ENCODE data around the gene PEX10.

Gene PEX10

DNA sequence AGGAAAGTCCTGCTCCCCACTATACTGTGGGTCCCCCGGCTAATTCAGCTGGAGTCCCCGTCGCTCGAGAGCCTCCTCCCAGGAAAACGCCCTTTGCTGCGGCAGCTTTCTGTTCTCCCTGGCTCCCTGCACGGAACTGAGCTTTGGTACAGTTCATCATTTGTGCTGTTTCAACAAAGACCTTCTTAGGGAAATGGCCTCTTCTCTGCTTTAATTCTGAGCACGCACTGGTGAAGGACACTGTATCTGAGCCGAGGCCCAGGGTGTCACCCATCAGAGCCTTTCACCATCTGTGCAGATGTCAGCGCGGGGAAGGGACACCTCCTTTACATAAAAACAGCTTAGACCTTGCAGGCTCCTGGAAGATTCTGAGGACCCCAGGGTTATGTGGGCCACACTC, 13.5 kb upstream of the PEX10 start:
- DNase-seq (ENCODE audit: low spot score): no peak

DNA sequence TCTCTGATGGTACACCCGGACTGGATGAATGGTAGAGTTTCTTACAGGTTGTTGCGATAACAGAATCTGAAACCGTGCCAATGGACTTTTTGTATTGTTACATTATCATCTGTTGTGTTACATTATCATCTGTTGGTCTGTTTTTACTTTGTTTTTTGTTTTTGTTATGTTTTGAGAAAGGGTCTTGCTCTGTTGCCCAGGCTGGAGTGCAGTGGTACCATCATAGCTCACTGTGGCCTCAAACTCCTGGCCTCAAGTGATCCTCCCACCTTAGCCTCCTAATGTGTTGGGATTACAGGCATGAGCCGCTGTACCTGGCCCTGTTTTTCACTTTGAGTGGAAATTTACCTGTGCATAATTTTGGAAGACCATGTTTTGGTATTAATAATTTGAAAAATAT, 10.2 kb upstream of the PEX10 start:
- DNase-seq (ENCODE audit: low spot score): no peak

DNA sequence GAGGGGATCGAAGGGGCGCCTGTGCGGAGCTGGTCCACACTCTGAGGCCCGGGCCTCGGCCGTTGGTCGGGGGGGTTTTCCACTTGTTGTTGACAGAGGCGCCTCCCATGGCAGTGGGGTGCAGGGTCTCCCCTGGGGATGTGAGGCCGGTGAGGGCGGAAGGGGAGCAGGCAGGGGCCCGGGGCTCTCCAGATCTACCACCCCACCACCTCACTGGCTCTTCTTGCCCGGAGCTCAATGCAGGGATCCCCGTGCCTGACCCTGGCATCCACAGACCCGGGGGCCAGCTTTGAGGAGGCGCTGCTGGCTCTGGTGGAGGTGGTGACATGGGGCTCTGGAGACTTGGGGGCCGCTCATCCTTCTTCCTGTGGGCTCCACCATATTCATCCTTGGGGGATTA, 7.1 kb upstream of the PEX10 start:
- no peak for DNase-seq (ENCODE audit: low spot score)

DNA sequence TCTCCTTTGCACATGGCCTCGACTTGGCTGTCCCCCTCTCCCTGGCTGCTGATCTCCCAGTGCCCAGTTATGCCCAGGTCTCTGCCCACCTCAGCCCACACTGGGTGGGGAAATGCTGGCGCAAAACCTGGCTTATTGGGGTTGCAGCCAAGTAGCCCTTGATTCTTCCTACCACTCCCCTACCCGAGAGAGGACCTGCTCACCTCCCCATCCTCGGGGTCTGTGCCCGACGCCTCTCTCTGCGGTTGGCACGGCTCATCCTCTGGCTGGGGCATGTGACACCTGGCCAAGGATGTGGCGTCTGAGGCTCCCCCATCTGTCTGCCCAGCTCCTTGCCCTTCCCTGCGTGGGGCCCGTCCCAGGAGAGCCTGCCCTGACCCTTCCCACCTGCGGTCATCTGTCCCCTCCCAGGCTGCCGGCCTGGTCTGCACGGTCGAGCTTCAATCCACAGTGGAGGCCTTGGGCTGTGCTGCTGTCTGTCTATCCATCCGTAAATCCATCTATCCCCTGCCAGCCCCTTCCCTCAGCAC, 6.5 kb upstream of the PEX10 start:
- no peak for DNase-seq (ENCODE audit: low spot score)

DNA sequence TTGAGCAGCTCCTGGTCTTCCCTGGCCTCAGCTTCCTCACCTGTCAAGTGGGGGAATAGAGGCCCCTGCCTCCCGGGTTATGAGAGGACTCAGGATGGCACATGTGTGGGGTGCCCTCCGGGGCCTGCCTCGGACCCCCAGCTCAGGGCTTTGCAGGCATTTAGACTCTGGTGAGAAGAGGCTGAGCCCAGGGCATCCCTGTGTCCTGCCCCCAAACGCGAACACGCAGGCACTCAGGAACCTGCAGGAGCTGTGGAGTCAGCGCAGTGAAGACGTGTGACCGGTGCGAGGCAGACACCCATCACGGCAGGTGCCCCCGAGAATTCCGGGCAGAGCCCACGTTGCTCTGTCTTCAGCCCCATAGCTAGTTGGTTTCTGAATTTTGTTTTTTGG, 5.5 kb upstream of the PEX10 start:
- DNase-seq (ENCODE audit: low spot score): no peak

DNA sequence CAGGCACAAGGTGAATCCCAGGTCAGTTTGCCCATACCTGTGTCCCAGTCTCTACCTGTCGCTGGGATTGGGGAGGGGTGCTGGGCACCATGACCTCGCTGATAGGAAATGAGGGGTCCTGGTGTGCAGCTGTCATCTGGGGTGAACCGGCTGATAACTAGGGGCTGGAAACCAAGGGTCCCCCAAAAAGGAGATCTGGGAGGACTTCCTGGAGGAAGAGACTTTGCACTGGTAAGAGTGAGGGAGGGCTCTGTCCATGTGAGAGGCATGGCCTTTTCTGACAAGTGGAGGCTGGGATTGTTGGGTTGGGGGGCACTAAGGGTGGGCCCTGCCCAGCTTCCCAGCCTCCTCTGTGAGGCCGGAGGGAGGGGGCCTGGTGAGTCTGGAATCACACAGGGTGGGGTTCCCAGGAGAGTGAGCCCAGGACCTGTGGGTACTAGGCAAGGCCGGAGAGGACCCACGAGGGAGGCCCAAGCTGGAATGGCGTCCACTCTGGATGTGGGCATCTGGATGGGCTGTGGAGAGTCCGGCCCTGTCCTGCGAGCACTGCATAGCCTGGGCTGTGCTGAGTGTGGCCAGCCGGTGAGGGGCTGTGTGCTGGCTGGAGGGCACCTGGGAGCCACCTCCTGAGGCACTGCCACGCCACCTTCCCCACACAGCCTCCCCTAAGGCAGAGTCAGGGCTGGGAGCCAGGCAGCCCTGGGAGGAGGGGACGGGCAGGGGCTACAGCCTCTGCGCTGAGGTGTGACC, 4.9 kb upstream of the PEX10 start:
- DNase-seq (ENCODE audit: low spot score): no peak

DNA sequence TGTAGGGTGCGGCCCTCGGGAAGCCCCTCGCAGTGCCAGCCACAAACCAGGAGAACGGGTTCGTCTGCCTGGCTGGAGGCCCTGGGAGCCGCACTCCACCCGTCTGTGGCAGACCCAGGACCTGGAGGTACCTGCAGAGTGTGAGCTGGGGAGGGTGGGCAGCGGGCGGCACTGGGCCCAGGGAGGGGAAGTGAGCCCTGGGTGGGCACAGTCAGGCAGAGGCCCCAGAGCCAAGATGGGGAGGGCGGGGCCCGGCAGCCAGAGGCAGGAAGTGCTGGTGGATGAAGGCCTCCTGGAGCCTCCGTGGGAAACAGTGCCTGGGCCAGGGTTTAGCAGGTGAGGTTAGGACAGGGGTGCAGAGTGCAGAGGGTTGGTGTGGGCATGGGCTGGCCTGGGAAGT, 4.0 kb upstream of the PEX10 start:
- DNase-seq (ENCODE audit: low spot score): no peak

DNA sequence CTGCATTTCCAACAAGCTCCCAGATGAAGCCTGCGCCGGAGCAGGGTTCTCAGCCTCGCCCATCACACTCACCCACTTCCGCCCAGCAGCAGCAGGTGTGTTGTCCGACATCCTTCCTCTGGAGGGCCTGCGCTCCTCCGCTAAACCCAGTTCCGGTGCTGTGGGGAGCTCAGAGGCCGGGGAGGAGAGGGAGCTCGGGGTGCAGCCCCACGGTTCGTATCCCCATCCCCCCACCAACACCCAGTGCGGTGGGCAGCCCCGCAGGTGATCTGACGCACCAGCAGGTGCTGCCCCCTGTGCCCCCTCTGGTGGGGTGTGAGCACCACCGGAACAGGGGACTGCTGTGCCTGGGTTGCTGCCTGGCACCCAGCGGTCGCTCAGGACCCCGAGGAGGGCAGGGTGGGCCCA, 3.4 kb upstream of the PEX10 start:
- DNase-seq (ENCODE audit: low spot score): no peak

DNA sequence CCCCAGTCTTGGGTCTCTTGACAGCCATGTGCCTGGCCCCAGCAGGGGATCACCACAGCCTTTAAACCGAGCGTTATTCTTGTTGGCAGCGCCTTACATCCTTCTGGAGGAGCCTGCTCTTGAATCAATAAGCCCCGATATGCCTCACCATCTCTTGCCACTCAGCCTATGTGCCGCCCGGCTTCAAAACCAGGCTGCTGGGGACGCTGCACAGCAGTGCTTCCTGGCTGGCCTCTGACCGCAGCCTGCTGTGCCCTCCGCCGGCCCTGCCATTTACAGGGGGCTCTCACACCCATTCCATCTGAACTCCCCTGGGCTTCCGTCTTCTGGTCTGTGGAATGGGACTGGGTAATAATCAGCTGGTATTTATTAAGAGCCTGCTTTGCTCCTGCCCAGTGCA, 3.0 kb upstream of the PEX10 start:
- no peak for DNase-seq (ENCODE audit: low spot score)

DNA sequence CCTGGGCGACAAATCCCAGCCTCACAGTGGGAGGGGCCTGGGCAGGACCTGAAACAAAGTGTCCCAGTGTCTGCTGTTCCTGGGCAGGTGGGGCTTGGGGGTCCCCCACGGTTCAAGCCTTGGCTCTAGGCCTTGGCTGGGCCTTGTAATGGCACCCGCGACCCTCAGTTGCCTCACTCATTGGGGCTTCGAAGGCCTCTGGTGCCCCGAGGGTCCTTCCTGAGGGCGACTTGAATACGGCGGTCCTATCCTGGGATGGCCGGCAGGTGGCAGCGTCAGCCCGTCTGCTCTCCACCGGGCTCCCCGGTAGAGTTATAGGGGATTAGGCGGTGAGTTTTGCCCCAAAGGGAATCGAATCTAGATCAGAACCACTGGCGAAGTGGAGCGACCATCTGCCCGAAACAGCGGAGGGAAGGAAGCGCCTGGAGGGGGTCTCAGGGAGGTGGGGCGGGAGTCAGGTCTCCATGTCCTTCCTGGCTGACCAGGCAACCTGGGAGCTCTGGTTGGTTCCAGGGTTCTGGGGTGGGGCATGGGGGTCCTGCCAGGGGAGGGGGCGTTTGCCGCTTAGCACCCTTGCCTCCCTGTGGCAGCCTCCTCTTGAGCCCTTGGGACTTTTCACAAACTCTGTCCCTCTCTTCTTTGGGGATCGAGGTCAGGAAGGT, 2.1 kb upstream of the PEX10 start:
- DNase-seq (ENCODE audit: low spot score): peak; percentile 93

DNA sequence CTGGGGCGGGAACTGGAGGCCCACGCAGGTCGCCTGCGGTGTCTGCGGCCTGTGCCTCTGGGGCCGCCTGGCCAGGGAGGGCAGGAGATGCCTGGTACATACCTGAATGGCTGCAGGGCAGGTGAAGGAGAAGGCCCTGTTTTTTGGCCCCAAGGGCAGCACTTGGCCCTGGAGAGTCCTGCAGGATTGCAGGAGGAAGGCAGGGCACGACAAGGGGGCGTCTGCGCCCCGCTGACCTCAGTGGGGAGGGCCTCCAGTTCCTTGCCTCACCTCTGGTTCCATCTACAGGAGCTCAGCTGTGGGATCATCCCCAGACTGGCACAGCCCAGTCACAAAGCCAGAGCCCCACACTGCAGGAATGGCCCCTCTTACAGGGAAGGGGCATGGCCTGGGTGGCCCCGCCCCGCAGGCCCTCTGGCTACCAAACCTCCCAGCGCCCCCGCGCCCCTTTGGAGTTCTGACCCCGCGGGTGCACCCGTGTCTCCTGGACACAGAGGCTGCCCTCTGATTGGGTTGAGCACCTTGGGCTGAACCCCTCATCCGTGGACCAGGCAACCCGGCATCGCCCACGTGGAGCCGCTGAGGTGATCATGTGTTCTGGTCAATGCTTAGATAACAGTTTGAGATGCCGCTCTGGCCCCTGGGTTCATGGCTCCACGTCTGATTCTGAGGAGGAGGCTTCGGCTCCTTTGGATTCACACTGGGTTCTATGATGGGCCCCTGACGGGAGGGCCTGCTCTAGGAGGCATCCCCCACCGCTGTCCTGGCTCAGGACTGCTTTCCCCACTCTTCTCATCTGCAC, 1.3 kb upstream of the PEX10 start:
- peak; percentile 41 for DNase-seq (ENCODE audit: low spot score)

DNA sequence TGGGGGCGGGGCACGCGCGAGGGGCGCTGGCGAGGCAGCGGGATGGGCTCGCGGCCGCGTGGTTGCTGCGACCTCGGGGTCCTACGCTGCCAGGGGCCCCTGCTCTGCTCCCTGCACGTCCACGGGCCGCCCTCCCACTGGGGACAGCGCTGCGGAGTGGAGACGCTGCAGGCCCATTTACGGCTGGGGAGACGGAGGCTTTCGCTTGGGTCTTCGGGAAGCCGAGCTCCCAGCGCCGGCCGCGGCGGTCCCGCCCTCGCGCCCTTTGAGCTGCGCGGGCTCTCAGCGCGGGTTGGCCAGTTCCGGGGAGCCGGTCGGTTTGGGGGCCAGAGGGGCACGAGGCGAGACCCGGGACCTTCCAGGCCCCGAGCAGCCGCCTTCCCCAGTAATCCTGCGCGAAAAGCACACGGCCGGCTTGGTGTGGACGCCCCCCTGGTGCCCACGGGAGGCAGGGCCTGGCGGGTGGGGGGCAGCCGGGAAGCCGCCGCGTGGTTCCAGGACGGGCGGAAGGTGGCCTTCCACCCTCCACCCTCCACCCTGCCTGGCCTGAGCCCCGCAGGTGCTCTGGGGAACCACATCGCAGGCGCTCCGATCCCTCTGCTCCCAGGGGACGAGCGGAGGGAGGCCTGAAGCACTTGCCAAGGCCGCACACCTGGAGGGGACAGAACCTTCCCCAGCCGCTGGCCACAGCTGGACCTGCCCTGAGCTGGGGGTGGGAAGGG, 570 bp upstream of the PEX10 start:
- peak; percentile 80 for DNase-seq (ENCODE audit: low spot score)

DNA sequence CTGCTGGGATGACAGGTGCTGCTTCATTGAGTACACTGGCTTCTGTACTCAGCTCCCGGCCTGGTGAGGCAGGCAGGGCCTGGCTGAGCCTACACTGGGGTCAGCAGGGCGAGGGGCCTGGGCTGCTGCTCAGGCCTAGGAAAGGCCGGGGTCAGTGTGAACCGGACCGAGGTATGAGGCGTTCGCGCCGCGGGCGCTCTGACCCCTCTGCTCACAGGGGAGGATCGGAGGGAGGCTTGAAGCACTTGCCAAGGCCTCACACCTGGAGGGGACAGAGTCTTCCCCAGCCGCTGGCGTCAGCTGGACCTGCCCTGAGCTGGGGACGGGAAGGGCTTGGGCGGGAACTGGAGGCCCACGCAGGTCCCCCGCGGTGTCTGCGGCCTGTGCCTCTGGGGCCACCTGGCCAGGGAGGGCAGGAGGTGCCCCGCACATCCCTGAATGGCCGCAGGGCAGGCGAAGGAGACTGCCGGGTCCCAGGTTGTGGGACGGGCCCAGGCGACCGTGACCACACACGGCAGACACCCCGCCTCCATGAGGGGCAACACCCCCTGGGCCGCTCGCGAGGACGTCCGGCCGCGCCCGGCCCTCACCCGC, 466 bp downstream of the PEX10 start:
- peak; percentile 75 for DNase-seq (ENCODE audit: low spot score)

DNA sequence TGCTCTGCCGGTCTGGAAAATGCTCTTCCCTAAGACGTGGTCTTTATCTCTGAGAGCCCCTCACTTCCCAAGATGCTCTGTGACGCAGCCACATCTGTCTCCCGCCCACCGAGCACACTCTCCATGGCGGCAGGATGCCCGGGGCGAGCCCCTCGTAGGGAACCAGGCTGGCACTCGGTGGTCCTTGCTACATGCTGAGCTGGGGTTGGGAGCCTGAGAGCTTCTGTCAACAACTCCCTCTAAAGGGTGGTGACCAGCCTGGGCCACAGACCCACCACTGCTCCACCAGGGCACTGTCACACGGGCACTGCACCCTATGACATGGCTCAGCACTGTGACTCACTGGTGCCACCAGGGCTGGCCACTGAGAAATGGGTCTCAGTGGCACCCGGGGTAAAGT, 2.6 kb downstream of the PEX10 start:
- no peak for DNase-seq (ENCODE audit: low spot score)

DNA sequence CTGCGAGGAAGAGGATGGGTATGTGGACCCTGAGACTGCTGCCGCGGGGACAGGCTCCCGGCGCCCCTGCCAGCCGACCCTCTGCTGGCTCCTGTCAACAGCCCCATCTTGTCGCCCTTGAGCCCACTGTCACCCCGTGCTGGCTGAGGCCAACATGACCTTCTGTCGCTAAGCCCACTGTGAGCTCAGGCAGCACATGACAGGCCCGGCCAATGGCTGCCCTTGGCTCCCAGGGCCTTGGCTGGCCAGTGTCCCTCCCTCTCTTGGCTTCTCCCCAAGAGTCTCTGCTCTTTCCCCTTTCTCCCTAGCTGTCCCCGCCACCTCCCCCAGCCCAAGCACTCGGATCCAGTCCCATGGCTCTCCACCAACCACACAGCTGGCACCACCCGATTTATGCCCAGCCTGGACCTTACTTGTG, 3.5 kb downstream of the PEX10 start:
- DNase-seq (ENCODE audit: low spot score): no peak

DNA sequence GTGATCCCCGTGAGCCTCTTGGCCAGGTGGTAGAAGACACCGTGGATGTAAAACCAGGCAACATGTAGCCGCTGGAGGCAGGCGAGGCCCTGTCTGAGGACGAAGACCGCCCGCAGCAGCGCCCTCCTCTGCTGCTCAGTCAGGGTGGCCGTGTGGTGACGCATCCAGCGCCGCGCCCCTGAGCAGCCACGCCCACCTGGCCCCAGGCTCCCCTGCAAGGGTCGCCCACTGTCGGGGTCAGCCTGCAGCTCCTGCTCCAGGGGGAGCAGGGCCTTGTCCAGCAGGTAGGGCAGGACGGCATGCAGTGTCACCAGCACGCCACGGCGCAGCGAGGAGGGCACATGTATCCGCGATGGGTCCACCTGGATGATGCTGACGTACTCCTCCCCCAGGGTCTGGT, 3.9 kb downstream of the PEX10 start:
- no peak for DNase-seq (ENCODE audit: low spot score)

DNA sequence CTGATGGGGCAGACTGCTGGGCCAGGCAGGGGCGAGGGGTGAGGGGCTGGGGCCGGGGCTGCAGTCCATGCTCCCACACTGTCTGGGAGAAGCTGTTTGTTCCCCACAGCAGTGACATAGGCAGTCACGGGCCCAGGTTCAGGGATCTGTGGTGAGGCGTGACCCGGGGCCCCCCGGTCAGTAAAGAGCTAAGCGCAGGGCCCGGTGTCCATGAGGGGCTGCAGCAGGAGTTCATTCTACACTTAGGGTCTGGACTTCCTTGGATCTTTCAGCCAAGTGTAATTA, 4.4 kb downstream of the PEX10 start:
- DNase-seq (ENCODE audit: low spot score): no peak

DNA sequence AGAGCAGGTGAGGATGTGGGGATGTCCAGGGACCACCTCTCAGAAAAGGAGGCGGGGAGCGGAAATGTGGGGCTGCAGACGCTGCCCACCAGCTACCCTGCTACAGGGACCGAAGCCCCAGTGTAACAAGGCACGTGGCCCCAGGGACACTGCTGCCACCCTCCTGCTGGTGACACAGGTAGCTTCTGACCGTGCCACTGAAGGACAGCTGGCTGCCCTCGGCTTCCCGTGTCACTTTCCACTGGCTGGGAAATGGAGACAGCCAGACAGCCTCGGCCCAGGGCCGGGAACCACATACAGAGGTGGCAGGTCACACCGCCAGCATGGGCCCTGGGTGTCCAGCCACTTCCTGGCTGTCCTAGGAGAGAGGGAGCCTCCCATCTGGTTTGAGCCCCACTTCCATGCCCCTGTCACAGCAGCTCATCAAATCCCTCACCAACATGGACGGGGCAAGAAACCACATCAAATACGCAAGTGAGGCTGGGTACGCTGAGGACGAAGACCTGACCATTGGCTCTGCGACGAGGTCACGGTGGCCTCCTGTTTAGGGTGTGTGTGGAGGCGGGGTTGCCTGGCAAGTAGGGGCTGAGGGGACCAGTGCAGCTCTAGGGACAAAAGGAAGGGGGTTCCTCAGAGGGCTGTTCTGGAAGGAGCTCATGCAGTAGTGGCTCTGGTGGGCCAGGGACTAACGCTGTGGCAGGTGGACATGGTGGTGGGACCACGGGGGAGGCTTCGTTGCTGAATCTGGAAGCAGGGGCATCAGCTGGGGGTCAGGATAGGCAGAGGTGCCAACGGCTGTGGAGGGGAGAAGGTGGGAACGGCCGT, 5.0 kb downstream of the PEX10 start:
- DNase-seq (ENCODE audit: low spot score): no peak

DNA sequence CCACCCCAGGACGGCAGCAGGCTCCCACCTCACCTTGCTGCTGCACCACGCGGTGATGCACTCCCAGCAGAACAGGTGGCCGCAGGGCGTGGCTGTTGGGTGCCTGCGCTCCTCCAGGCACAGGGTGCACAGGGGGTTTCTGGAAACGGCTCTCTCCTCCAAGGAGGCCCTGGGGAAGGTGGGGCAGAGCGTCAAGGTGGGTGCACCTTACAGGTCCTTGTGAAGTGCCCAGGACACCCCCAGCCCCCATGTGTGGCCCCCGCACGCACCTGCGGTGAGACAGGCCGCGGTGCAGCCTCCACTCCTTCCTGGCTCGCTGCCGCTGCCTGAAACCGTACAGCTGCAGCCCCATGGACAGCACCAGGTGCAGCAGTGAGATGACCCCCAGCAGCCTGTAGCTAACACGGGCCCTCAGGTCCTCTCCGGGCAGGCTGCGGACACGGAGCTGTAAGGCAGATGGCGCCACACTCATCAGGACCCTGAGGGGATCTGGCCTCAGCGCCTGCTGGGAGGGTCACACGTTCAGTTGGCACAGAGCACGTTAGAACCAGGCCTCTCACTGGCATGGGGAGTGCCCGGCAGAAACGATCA, 5.8 kb downstream of the PEX10 start:
- no peak for DNase-seq (ENCODE audit: low spot score)

DNA sequence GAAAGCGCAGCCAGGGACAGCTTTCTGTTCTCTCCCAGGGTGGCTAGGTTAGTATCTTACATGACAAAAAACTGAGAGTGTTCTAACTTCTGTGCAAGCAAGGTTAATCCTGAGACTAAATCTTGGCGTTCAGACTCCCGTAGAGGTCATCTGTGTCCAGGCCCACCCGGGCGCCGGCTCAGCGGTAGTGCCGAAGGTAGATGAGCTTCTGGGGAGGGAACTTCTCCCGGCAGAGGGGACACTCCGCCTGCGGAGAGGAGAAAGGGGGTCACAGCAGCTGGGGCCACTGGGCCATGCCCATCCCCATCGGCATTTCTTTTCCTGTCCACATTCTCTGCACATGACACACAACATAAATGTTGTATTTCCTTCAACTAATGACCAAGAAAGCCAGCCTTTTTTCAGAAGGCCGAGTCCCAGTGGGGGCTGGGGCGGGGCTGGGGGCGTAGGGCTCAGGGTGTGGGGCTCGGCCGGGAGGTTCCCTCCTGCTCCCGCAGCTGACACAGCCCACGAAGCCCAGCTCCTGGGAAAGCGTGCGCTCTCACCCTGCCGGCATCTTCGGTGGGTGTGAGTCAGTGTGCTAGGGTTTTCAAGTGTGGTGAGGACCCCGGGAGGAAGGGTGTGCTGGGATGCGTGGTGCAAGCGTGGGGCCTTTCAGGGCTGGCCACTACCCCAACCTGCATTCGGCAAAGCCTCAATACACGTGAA, 6.6 kb downstream of the PEX10 start:
- DNase-seq (ENCODE audit: low spot score): no peak
